Esophagus (tissue), 2 donors: ENCODE results near the gene ADAMTS12. TPM values are rescaled to one million over a fixed set of nuclear protein-coding genes. Genes with fewer than 3 reads are reported as not detected.

ENCODE experiments used
- H3K27ac ChIP-seq, 2 donors: one replicate each; pipeline ENCODE4 v1.5.1; 2013; ENCODE audit warnings: low read depth in 2 of 2, mild to moderate bottlenecking in 2 of 2, inconsistent platforms in 1 of 2, low read length in 1 of 2, moderate library complexity in 1 of 2
- H3K27me3 ChIP-seq, 2 donors: one replicate each; pipeline ENCODE4 v1.6.1; 2013; ENCODE audit warnings: low read length in 2 of 2, control low read depth in 1 of 2, mild to moderate bottlenecking in 1 of 2; ENCODE audit not compliant: insufficient read depth in 2 of 2, control insufficient read depth in 1 of 2
- H3K36me3 ChIP-seq, 2 donors: one replicate each; pipeline ENCODE4 v1.6.1; 2013; ENCODE audit warnings: low read length in 1 of 2; ENCODE audit not compliant: control insufficient read depth in 2 of 2, insufficient read depth in 2 of 2
- H3K4me1 ChIP-seq, 2 donors: one replicate each; pipeline ENCODE4 v1.6.1; 2013; ENCODE audit warnings: low read length in 1 of 2; ENCODE audit not compliant: control insufficient read depth in 2 of 2, insufficient read depth in 2 of 2
- H3K4me3 ChIP-seq, 2 donors: one replicate each; pipeline ENCODE4 v1.5.1; 2013; ENCODE audit warnings: low read length in 2 of 2, mild to moderate bottlenecking in 2 of 2, low read depth in 1 of 2, moderate library complexity in 1 of 2
- H3K9me3 ChIP-seq, 2 donors: one replicate each; pipeline ENCODE4 v1.6.1; 2013; ENCODE audit warnings: mild to moderate bottlenecking in 2 of 2, low read depth in 1 of 2, low read length in 1 of 2, moderate library complexity in 1 of 2; ENCODE audit not compliant: control insufficient read depth in 2 of 2, insufficient read depth in 1 of 2
- WGBS, 2 donors: extraction: QIAGEN DNeasy Blood & Tissue Kit; methylation state at CpG; one replicate each; pipeline ENCODE4 v1.1.7; 2013; 5-methylcytosine and 5-hydroxymethylcytosine counted together
- polyA plus RNA-seq, 2 donors: library from polyadenylated mRNA; stranded (reverse); fragments of 200-250 nt; gene quantifications; one replicate each; pipeline ENCODE4 v1.2.3, GENCODE V29; 2013
- donor health status: healthy with polysubstance abuse.
- donor health status: Bipolar disorder and iron deficiency.

Gene ADAMTS12
- polyA plus RNA-seq, 2 donors = 0.06 to 0.20 TPM

GRCh38 chr5:33725806-33726205 lies 166.0 kb downstream of the ADAMTS12 start:
- Histone ChIP-seq H3K9me3 (no peaks in the 10 kb centered on the region), H3K36me3 (no peaks in the 10 kb centered on the region), H3K4me3 (no peak overlapping the region), H3K4me1 (peaks cover 0 to 2% of the 10 kb centered on the region in 2 donors), H3K27me3 (no peaks in the 10 kb centered on the region), H3K27ac (no peak overlapping the region)
- 87 to 88% methylated on average over 3 of the region's 3 CpGs for WGBS, 2 donors

- H3K4me1 ChIP-seq = no peaks in the 10 kb centered on the region
- H3K4me3 ChIP-seq = no peak overlapping the region
- H3K36me3 ChIP-seq = no peaks in the 10 kb centered on the region
- no peaks in the 10 kb centered on the region for H3K9me3 ChIP-seq
- H3K27ac ChIP-seq = no peak overlapping the region
- WGBS, 2 donors = 22 to 24% methylated on average over 6 of the region's 6 CpGs
- H3K27me3 ChIP-seq = no peaks in the 10 kb centered on the region
Observed at GRCh38 chr5:33721491-33722200, 170.1 kb downstream of the ADAMTS12 start.

- 41 to 86% methylated on average over 1 of the region's 1 CpG for WGBS, 2 donors
- Histone ChIP-seq H3K36me3 (no peaks in the 10 kb centered on the region), H3K4me3 (no peak overlapping the region), H3K4me1 (no peaks in the 10 kb centered on the region), H3K27me3 (no peaks in the 10 kb centered on the region), H3K9me3 (no peaks in the 10 kb centered on the region), H3K27ac (no peak overlapping the region)
Observed at GRCh38 chr5:33720176-33720575, 171.6 kb downstream of the ADAMTS12 start.

- WGBS, 2 donors = 84 to 86% methylated on average over 1 of the region's 1 CpG
- Histone ChIP-seq H3K27ac (no peak overlapping the region), H3K36me3 (no peaks in the 10 kb centered on the region)
Observed at GRCh38 chr5:33719769-33720168, 172.0 kb downstream of the ADAMTS12 start.

GRCh38 chr5:33715661-33716060 lies 176.1 kb downstream of the ADAMTS12 start:
- no peaks in the 10 kb centered on the region for H3K4me1 ChIP-seq
- H3K4me3 ChIP-seq = no peak overlapping the region
- no peak overlapping the region for H3K27ac ChIP-seq
- no peaks in the 10 kb centered on the region for H3K9me3 ChIP-seq
- 71 to 78% methylated on average over 1 of the region's 1 CpG for WGBS, 2 donors
- H3K36me3 ChIP-seq = no peaks in the 10 kb centered on the region
- no peaks in the 10 kb centered on the region for H3K27me3 ChIP-seq

More at GRCh38 chr5:33719769-33720168, 172.0 kb downstream of the ADAMTS12 start:
- Histone ChIP-seq H3K27me3 (no peaks in the 10 kb centered on the region), H3K4me1 (no peaks in the 10 kb centered on the region), H3K9me3 (no peaks in the 10 kb centered on the region), H3K4me3 (no peak overlapping the region)

GRCh38 chr5:33713136-33713765 lies 178.5 kb downstream of the ADAMTS12 start:
- Histone ChIP-seq H3K36me3 (no peaks in the 10 kb centered on the region), H3K27me3 (no peaks in the 10 kb centered on the region), H3K27ac (no peak overlapping the region), H3K9me3 (no peaks in the 10 kb centered on the region), H3K4me3 (no peak overlapping the region), H3K4me1 (no peaks in the 10 kb centered on the region)
- 29 to 40% methylated on average over 2 of the region's 2 CpGs for WGBS, 2 donors

GRCh38 chr5:33712664-33713063 lies 179.1 kb downstream of the ADAMTS12 start:
- no peak overlapping the region for H3K4me3 ChIP-seq
- no peaks in the 10 kb centered on the region for H3K9me3 ChIP-seq
- H3K27ac ChIP-seq = no peak overlapping the region
- H3K4me1 ChIP-seq = no peaks in the 10 kb centered on the region
- H3K36me3 ChIP-seq = no peaks in the 10 kb centered on the region
- H3K27me3 ChIP-seq = no peaks in the 10 kb centered on the region

GRCh38 chr5:33711094-33711679 lies 180.6 kb downstream of the ADAMTS12 start:
- Histone ChIP-seq H3K4me1 (no peaks in the 10 kb centered on the region), H3K9me3 (no peaks in the 10 kb centered on the region), H3K36me3 (no peaks in the 10 kb centered on the region), H3K4me3 (no peak overlapping the region), H3K27me3 (no peaks in the 10 kb centered on the region), H3K27ac (no peak overlapping the region)
- WGBS, 2 donors = 55% methylated on average over 3 of the region's 3 CpGs

GRCh38 chr5:33702867-33703266 lies 188.9 kb downstream of the ADAMTS12 start:
- no peaks in the 10 kb centered on the region for H3K27me3 ChIP-seq
- H3K9me3 ChIP-seq = no peaks in the 10 kb centered on the region
- no peak overlapping the region for H3K27ac ChIP-seq
- no peaks in the 10 kb centered on the region for H3K36me3 ChIP-seq
- H3K4me1 ChIP-seq = no peaks in the 10 kb centered on the region
- no peak overlapping the region for H3K4me3 ChIP-seq
- WGBS, 2 donors = 85 to 87% methylated on average over 3 of the region's 3 CpGs
